GM23338 (cell line): ENCODE data around the gene MFGE8. TPM values are rescaled to one million over a fixed set of nuclear protein-coding genes. Genes with fewer than 3 reads are reported as not detected.

Source experiments
- ATAC-seq: fragments of 200-7000 bp; cut with Tn5 transposase; 3 replicates; pipeline ENCODE4 v1.9.1; 2020
- DNase-seq: peaks from one replicate; pipeline ENCODE4 v3.0.0-alpha.2; 2015; ENCODE audit warnings: low spot score
- H2AFZ ChIP-seq: fragments of 200-600 bp; sonication (generic); 2 replicates; pipeline ENCODE4 v1.8.0; 2016; ENCODE audit warnings: antibody characterized with exemption, mild to moderate bottlenecking, moderate library complexity
- H3F3A ChIP-seq: fragments of 200-600 bp; sonication (generic); replicated peaks from 2 replicates; pipeline ENCODE4 v1.8.0; 2017; ENCODE audit warnings: antibody characterized with exemption, mixed run types, low read depth
- H3K27ac ChIP-seq: fragments of 200-600 bp; sonication (generic); 2 replicates; pipeline ENCODE4 v1.6.1; 2016; ENCODE audit warnings: low read depth
- H3K27me3 ChIP-seq: fragments of 200-600 bp; sonication (generic); 2 replicates; pipeline ENCODE4 v1.8.0; 2016; ENCODE audit warnings: mild to moderate bottlenecking, mixed run types, moderate library complexity; ENCODE audit not compliant: insufficient read depth
- H3K36me3 ChIP-seq: fragments of 200-600 bp; sonication (generic); 2 replicates; pipeline ENCODE4 v1.8.0; 2016; ENCODE audit warnings: mild to moderate bottlenecking; ENCODE audit not compliant: insufficient read depth
- H3K4me1 ChIP-seq: fragments of 200-600 bp; sonication (generic); 2 replicates; pipeline ENCODE4 v1.8.0; 2016; ENCODE audit warnings: mild to moderate bottlenecking, moderate library complexity; ENCODE audit not compliant: insufficient read depth
- H3K4me2 ChIP-seq: fragments of 200-600 bp; sonication (generic); 2 replicates; pipeline ENCODE4 v1.7.1; 2017; ENCODE audit warnings: mixed run types
- H3K4me3 ChIP-seq: fragments of 200-600 bp; sonication (generic); 2 replicates; pipeline ENCODE4 v1.6.1; 2016; ENCODE audit warnings: mixed run types
- H3K79me2 ChIP-seq: fragments of 200-600 bp; sonication (generic); replicated peaks from 2 replicates; pipeline ENCODE4 v1.8.0; 2017; ENCODE audit warnings: mild to moderate bottlenecking; ENCODE audit not compliant: insufficient read depth
- H3K9me2 ChIP-seq: fragments of 200-600 bp; sonication (generic); 2 replicates; pipeline ENCODE4 v1.8.0; 2017; ENCODE audit not compliant: insufficient read depth
- H4K20me1 ChIP-seq: fragments of 200-600 bp; sonication (generic); replicated peaks from 2 replicates; pipeline ENCODE4 v1.8.0; 2017; ENCODE audit warnings: mild to moderate bottlenecking; ENCODE audit not compliant: insufficient read depth
- H3K27ac Mint-ChIP-seq: 2 replicates; pipeline ENCODE4 v1.8.0; 2020; ENCODE audit warnings: inconsistent platforms, mild to moderate bottlenecking, moderate library complexity, mixed read lengths
- H3K27me3 Mint-ChIP-seq: 3 replicates; pipeline ENCODE4 v1.8.0; 2022; ENCODE audit warnings: low read depth, mild to moderate bottlenecking, moderate library complexity, mixed read lengths, inconsistent platforms; ENCODE audit not compliant: insufficient read depth, poor library complexity
- H3K36me3 Mint-ChIP-seq: 3 replicates; pipeline ENCODE4 v1.8.0; 2021; ENCODE audit warnings: low read depth, mild to moderate bottlenecking, inconsistent platforms, moderate library complexity, mixed read lengths
- H3K4me1 Mint-ChIP-seq: 3 replicates; pipeline ENCODE4 v1.8.0; 2020; ENCODE audit warnings: mild to moderate bottlenecking, inconsistent platforms, mixed read lengths
- H3K4me3 Mint-ChIP-seq: 3 replicates; pipeline ENCODE4 v1.8.0; 2021; ENCODE audit warnings: moderate library complexity, mild to moderate bottlenecking, inconsistent platforms, mixed read lengths
- H3K9me3 Mint-ChIP-seq: 3 replicates; pipeline ENCODE4 v1.8.0; 2020; ENCODE audit warnings: moderate library complexity, mild to moderate bottlenecking, inconsistent platforms, mixed read lengths
- EZH2 ChIP-seq: fragments of 200-600 bp; sonication (generic); IDR thresholded peaks from one replicate; pipeline ENCODE4 v1.8.0; 2017; ENCODE audit warnings: antibody characterized with exemption, mild to moderate bottlenecking, low read depth; ENCODE audit not compliant: unreplicated experiment
- EZH2phosphoT487 ChIP-seq: fragments of 200-600 bp; sonication (generic); IDR thresholded peaks from one replicate; pipeline ENCODE4 v1.8.1; 2018; ENCODE audit warnings: antibody characterized with exemption; ENCODE audit not compliant: unreplicated experiment
- JUNB ChIP-seq: IDR thresholded peaks from one replicate; pipeline ENCODE4 v1.6.1; 2016; ENCODE audit warnings: antibody characterized with exemption; ENCODE audit not compliant: unreplicated experiment
- NANOG ChIP-seq: IDR thresholded peaks from 2 replicates; pipeline ENCODE4 v1.6.1; 2016; ENCODE audit warnings: antibody characterized with exemption, borderline replicate concordance
- STAT1 ChIP-seq: IDR thresholded peaks from one replicate; pipeline ENCODE4 v1.6.1; 2016; ENCODE audit warnings: antibody characterized with exemption; ENCODE audit not compliant: unreplicated experiment
- ZNF114 ChIP-seq: fragments of 250-450 bp; sonication (Bioruptor Pico); IDR thresholded peaks from 2 replicates; pipeline ENCODE4 v1.5.0; 2020; ENCODE audit warnings: mild to moderate bottlenecking, moderate library complexity
- polyA plus RNA-seq: library from polyadenylated mRNA; unstranded; fragments of >200 nt; fragmentation: Nextera tagmentation; extraction: Ambion mirVana; gene quantifications from 2 replicates; pipeline ENCODE4 v1.2.1, GENCODE V29; 2016
- total RNA-seq: library from RNA; depleted of rRNA; stranded (reverse); fragments of >200 nt; shearing (Covaris generic); gene quantifications from 2 replicates; pipeline ENCODE4 v1.2.3, GENCODE V29; 2014
- TF ChIP-seq, protein P1 (sequence below): IDR thresholded peaks from one replicate; pipeline ENCODE4 v1.6.1; 2018; ENCODE audit warnings: antibody characterized with exemption; ENCODE audit not compliant: unreplicated experiment
- TF ChIP-seq, protein P2 (sequence below): IDR thresholded peaks from 2 replicates; pipeline ENCODE4 v1.6.1; 2016; ENCODE audit warnings: antibody characterized with exemption
- TF ChIP-seq, protein P3 (sequence below): fragments of 250-450 bp; sonication (Bioruptor Pico); IDR thresholded peaks from 2 replicates; pipeline ENCODE4 v1.5.0; 2020; ENCODE audit warnings: mild to moderate bottlenecking, moderate library complexity

MFGE8 gene
- total and polyA plus RNA-seq, 2 experiments from 2014 or later: 279 to 671 TPM

DNA sequence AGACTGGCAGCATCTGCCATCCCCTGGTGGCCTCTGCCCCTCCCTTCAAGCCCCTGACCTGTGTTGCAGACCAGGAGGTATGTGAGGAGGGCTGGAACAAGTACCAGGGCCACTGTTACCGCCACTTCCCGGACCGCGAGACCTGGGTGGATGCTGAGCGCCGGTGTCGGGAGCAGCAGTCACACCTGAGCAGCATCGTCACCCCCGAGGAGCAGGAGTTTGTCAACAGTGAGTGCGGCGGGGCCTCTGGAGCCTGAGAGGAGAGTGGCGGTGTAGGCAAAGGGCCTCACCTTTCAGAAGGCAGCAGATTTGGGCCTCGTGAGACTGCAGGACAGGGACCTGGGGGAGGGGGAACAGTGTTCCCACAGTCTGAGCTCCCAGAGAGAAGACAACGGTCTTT, 41.9 kb downstream of the MFGE8 start:
- no peaks in the 10 kb centered on the region for H4K20me1 ChIP-seq
- H3K36me3 ChIP-seq: no peaks in the 10 kb centered on the region
- DNase-seq (no peak), ATAC-seq (no peak)
- peaks cover 4% of the 10 kb centered on the region; the same call in 1 of the 2 replicates for H3K9me2 ChIP-seq
- Mint-ChIP-seq H3K4me3 (no peak overlapping the region), H3K27me3 (peaks cover 21% of the 10 kb centered on the region), H3K36me3 (peaks cover 5% of the 10 kb centered on the region; the same call in 2 of the 3 replicates), H3K27ac (no peak overlapping the region), H3K4me1 (peaks cover 14% of the 10 kb centered on the region), H3K9me3 (peaks cover 4% of the 10 kb centered on the region; the same call in 1 of the 3 replicates)
- no peak overlapping the region for H3K4me2 ChIP-seq
- peaks cover 6% of the 10 kb centered on the region; the same call in 1 of the 2 replicates for H3K4me1 ChIP-seq
- no peak for TF ChIP-seq ZNF114
- TF ChIP-seq, protein P1, sequence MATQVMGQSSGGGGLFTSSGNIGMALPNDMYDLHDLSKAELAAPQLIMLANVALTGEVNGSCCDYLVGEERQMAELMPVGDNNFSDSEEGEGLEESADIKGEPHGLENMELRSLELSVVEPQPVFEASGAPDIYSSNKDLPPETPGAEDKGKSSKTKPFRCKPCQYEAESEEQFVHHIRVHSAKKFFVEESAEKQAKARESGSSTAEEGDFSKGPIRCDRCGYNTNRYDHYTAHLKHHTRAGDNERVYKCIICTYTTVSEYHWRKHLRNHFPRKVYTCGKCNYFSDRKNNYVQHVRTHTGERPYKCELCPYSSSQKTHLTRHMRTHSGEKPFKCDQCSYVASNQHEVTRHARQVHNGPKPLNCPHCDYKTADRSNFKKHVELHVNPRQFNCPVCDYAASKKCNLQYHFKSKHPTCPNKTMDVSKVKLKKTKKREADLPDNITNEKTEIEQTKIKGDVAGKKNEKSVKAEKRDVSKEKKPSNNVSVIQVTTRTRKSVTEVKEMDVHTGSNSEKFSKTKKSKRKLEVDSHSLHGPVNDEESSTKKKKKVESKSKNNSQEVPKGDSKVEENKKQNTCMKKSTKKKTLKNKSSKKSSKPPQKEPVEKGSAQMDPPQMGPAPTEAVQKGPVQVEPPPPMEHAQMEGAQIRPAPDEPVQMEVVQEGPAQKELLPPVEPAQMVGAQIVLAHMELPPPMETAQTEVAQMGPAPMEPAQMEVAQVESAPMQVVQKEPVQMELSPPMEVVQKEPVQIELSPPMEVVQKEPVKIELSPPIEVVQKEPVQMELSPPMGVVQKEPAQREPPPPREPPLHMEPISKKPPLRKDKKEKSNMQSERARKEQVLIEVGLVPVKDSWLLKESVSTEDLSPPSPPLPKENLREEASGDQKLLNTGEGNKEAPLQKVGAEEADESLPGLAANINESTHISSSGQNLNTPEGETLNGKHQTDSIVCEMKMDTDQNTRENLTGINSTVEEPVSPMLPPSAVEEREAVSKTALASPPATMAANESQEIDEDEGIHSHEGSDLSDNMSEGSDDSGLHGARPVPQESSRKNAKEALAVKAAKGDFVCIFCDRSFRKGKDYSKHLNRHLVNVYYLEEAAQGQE: no peak
- TF ChIP-seq, protein P2, sequence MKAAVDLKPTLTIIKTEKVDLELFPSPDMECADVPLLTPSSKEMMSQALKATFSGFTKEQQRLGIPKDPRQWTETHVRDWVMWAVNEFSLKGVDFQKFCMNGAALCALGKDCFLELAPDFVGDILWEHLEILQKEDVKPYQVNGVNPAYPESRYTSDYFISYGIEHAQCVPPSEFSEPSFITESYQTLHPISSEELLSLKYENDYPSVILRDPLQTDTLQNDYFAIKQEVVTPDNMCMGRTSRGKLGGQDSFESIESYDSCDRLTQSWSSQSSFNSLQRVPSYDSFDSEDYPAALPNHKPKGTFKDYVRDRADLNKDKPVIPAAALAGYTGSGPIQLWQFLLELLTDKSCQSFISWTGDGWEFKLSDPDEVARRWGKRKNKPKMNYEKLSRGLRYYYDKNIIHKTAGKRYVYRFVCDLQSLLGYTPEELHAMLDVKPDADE: no peak
- no peak overlapping the region for H3K4me3 ChIP-seq
- no peaks in the 10 kb centered on the region for H3K79me2 ChIP-seq
- H2AFZ ChIP-seq: no peak overlapping the region
- no peak overlapping the region for H3K27ac ChIP-seq
- no peaks in the 10 kb centered on the region for H3K27me3 ChIP-seq
- H3F3A ChIP-seq: no peaks in the 10 kb centered on the region

DNA sequence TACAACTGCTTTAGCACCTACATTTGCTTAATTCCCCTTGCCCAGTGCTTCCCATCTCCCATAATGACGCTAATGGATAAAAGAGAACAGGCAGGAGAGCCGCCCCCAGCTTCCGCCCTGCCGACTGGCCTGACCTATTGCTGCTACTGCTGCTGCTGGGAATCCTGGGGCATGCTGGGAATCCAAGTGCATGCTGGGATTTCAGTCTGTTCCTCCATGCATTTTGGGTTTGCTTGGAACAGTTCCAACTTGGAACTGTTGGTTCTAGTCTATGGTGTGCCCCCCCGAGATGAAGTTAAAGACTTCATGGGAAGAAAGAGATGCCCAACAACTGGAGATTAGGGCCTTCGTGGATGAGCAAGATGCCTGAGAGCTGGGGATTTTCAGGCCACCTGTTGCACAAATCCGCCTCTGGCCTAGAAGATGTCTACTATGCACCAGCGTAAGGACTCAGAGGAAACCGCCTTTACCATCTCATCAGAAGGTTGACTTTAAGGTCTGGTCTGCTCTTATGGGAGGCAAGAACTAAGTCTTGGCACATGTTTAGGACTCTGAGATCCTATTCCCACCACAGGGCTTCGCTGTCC, 46.8 kb downstream of the MFGE8 start:
- H3K27me3 Mint-ChIP-seq: peaks cover 15% of the 10 kb centered on the region
- Histone ChIP-seq H3K79me2 (no peaks in the 10 kb centered on the region), H3K4me1 (no peaks in the 10 kb centered on the region; the same call in 1 of the 2 replicates), H3K36me3 (no peaks in the 10 kb centered on the region), H3K4me2 (no peak overlapping the region), H3K9me2 (peaks cover 4% of the 10 kb centered on the region; the same call in 1 of the 2 replicates), H2AFZ (no peak overlapping the region), H3K27me3 (no peaks in the 10 kb centered on the region), H4K20me1 (no peaks in the 10 kb centered on the region), H3K4me3 (no peak overlapping the region), H3F3A (no peaks in the 10 kb centered on the region), H3K27ac (no peak overlapping the region)
- H3K36me3 Mint-ChIP-seq: no peaks in the 10 kb centered on the region; the same call in 1 of the 3 replicates
- H3K9me3 Mint-ChIP-seq: peaks cover 4% of the 10 kb centered on the region; the same call in 2 of the 3 replicates
- no peak overlapping the region for H3K27ac Mint-ChIP-seq
- DNase-seq (no peak), ATAC-seq (no peak)
- no peaks in the 10 kb centered on the region; the same call in 1 of the 3 replicates for H3K4me1 Mint-ChIP-seq
- no peak overlapping the region for H3K4me3 Mint-ChIP-seq
- no peak for TF ChIP-seq STAT1
- no peak for TF ChIP-seq NANOG
- TF ChIP-seq EZH2: no peak
- TF ChIP-seq EZH2phosphoT487: no peak
- no peak for TF ChIP-seq JUNB
- TF ChIP-seq, protein P2: no peak
- TF ChIP-seq, protein P3, sequence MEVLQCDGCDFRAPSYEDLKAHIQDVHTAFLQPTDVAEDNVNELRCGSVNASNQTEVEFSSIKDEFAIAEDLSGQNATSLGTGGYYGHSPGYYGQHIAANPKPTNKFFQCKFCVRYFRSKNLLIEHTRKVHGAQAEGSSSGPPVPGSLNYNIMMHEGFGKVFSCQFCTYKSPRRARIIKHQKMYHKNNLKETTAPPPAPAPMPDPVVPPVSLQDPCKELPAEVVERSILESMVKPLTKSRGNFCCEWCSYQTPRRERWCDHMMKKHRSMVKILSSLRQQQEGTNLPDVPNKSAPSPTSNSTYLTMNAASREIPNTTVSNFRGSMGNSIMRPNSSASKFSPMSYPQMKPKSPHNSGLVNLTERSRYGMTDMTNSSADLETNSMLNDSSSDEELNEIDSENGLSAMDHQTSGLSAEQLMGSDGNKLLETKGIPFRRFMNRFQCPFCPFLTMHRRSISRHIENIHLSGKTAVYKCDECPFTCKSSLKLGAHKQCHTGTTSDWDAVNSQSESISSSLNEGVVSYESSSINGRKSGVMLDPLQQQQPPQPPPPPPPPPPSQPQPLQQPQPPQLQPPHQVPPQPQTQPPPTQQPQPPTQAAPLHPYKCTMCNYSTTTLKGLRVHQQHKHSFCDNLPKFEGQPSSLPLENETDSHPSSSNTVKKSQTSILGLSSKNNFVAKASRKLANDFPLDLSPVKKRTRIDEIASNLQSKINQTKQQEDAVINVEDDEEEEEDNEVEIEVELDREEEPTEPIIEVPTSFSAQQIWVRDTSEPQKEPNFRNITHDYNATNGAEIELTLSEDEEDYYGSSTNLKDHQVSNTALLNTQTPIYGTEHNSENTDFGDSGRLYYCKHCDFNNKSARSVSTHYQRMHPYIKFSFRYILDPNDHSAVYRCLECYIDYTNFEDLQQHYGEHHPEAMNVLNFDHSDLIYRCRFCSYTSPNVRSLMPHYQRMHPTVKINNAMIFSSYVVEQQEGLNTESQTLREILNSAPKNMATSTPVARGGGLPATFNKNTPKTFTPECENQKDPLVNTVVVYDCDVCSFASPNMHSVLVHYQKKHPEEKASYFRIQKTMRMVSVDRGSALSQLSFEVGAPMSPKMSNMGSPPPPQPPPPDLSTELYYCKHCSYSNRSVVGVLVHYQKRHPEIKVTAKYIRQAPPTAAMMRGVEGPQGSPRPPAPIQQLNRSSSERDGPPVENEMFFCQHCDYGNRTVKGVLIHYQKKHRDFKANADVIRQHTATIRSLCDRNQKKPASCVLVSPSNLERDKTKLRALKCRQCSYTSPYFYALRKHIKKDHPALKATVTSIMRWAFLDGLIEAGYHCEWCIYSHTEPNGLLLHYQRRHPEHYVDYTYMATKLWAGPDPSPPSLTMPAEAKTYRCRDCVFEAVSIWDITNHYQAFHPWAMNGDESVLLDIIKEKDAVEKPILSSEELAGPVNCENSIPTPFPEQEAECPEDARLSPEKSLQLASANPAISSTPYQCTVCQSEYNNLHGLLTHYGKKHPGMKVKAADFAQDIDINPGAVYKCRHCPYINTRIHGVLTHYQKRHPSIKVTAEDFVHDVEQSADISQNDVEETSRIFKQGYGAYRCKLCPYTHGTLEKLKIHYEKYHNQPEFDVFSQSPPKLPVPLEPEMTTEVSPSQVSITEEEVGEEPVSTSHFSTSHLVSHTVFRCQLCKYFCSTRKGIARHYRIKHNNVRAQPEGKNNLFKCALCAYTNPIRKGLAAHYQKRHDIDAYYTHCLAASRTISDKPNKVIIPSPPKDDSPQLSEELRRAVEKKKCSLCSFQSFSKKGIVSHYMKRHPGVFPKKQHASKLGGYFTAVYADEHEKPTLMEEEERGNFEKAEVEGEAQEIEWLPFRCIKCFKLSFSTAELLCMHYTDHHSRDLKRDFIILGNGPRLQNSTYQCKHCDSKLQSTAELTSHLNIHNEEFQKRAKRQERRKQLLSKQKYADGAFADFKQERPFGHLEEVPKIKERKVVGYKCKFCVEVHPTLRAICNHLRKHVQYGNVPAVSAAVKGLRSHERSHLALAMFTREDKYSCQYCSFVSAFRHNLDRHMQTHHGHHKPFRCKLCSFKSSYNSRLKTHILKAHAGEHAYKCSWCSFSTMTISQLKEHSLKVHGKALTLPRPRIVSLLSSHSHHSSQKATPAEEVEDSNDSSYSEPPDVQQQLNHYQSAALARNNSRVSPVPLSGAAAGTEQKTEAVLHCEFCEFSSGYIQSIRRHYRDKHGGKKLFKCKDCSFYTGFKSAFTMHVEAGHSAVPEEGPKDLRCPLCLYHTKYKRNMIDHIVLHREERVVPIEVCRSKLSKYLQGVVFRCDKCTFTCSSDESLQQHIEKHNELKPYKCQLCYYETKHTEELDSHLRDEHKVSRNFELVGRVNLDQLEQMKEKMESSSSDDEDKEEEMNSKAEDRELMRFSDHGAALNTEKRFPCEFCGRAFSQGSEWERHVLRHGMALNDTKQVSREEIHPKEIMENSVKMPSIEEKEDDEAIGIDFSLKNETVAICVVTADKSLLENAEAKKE (CRISPR knock-in tag): no peak
